GM12878 (cell line): Measurements from ENCODE around the gene GABRP. TPM values are rescaled to one million over a fixed set of nuclear protein-coding genes. Genes with fewer than 3 reads are reported as not detected.

Experiments
- BRCA1 ChIP-seq: IDR thresholded peaks from 2 replicates; pipeline ENCODE4 v1.6.1; 2011; ENCODE audit warnings: low read depth, low read length, improper control_type of control experiment
- CBX3 ChIP-seq: fragments of 200-600 bp; sonication (generic); IDR thresholded peaks from 2 replicates; pipeline ENCODE4 v1.6.1; 2016; ENCODE audit warnings: low read depth, borderline replicate concordance
- CEBPZ ChIP-seq: fragments of 150-350 bp; IDR thresholded peaks from 2 replicates; pipeline ENCODE4 v1.6.1; 2016; ENCODE audit warnings: low read depth, low read length
- CHD4 ChIP-seq: fragments of 200-600 bp; sonication (generic); IDR thresholded peaks from 2 replicates; pipeline ENCODE4 v1.6.1; 2016; ENCODE audit warnings: mild to moderate bottlenecking
- CREB1 ChIP-seq: IDR thresholded peaks from 2 replicates; pipeline ENCODE4 v1.6.1; 2012; ENCODE audit warnings: low read depth, mild to moderate bottlenecking, inconsistent platforms
- FOXK2 ChIP-seq: fragments of 450-650 bp; IDR thresholded peaks from 2 replicates; pipeline ENCODE4 v1.6.1; 2017; ENCODE audit warnings: mild to moderate bottlenecking, moderate library complexity
- NFIC ChIP-seq: IDR thresholded peaks from 2 replicates; pipeline ENCODE4 v1.6.1; 2012; ENCODE audit warnings: low read depth, mild to moderate bottlenecking, inconsistent platforms, low read length, moderate library complexity
- SPI1 ChIP-seq: IDR thresholded peaks from 2 replicates; pipeline ENCODE4 v1.6.1; 2011; ENCODE audit warnings: low read depth, mild to moderate bottlenecking, low read length, moderate library complexity, borderline replicate concordance; ENCODE audit not compliant: insufficient read depth
- ZNF207 ChIP-seq: fragments of 450-650 bp; IDR thresholded peaks from 2 replicates; pipeline ENCODE4 v1.6.1; 2014; ENCODE audit warnings: antibody characterized with exemption, mild to moderate bottlenecking, borderline replicate concordance
- polyA plus RNA-seq, 11 experiments: library from polyadenylated mRNA; depleted of rRNA in 4 of 11; unstranded in 6 of 11; stranded (reverse) in 5 of 11; fragments of >200 nt; fragmentation: Nextera tagmentation in 4 of 11; fragmentation: Illumina TruSeq in 1 of 11; extraction: Ambion mirVana in 4 of 11; extraction: Trizol in 1 of 11; gene quantifications; 1 replicate in 1 of 11; 2 replicates in 10 of 11; pipeline versions ENCODE4 v1.2.1 to v1.2.3, GENCODE V29; 2011 to 2016; ENCODE audit warnings: inconsistent platforms in 2 of 11, missing spikeins in 2 of 11, low read depth in 1 of 11
- total RNA-seq, 4 experiments: library from RNA; depleted of rRNA in 3 of 4; stranded (reverse); fragments of >200 nt in 3 of 4; fragmentation: Illumina TruSeq in 1 of 4; extraction: Trizol in 1 of 4; gene quantifications; 2 replicates each; pipeline versions ENCODE4 v1.2.1 to v1.2.3, GENCODE V29; 2013 to 2021
- TF ChIP-seq, protein P1 (sequence below): fragments of 450-650 bp; conservative IDR thresholded peaks from 2 replicates; pipeline ENCODE4 v1.6.1; 2017; ENCODE audit warnings: mild to moderate bottlenecking, moderate library complexity
- TF ChIP-seq, protein P2 (sequence below): IDR thresholded peaks from 2 replicates; pipeline ENCODE4 v1.6.1; 2012; ENCODE audit warnings: mild to moderate bottlenecking, low read depth, low read length

GABRP gene
- total and polyA plus RNA-seq, 10 of the 15 experiments (the other 5 are each of a cell fraction or from before 2014, with no cell fraction given): 0.04 TPM; not detected in 9

DNA sequence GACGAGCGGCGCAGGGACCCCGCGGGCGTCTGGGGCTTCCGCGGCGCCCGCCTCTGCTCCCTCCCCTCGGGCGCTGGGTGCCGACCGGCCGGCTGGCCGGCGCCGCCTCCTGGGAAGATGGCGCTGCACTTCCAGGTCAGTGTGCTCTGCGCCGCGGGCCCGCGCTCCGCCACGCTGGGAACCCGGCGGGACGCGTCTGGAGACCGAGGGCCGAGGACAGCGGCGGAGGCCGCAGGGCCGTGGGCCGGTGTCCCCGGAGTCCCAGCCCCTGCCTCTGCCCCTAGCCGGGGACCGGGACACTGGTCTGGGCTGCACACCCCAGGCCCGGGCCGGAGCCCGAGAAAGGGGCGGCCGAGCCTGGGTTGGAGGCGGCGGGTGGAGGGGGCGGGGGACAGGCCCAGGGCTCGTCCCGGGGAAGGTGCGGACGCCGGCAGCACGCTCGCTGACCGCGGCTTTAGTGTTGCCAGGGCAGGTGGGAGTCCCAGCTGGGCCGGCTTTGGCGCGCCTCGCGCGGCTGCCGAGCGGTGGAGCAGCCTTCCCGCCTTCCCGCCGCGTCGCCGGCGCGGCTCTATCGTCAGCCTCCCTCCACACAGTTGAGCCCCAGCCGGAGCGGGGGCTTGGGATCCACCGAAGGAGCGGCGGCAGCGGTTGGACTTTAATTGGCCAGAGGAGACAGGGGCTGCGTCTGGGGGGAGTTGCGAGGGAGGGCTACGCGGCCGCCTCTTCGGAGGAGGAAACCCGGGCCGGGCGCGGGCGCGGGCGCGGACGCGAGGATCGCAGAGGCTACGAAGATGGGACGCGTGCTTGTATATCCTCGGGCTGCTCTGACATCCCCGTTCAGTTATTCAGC is 78.6 kb downstream of the GABRP start, which contains the start of gene RANBP17 (continued):
- no peak for TF ChIP-seq CBX3
- no peak for TF ChIP-seq CHD4
- TF ChIP-seq, protein P1, sequence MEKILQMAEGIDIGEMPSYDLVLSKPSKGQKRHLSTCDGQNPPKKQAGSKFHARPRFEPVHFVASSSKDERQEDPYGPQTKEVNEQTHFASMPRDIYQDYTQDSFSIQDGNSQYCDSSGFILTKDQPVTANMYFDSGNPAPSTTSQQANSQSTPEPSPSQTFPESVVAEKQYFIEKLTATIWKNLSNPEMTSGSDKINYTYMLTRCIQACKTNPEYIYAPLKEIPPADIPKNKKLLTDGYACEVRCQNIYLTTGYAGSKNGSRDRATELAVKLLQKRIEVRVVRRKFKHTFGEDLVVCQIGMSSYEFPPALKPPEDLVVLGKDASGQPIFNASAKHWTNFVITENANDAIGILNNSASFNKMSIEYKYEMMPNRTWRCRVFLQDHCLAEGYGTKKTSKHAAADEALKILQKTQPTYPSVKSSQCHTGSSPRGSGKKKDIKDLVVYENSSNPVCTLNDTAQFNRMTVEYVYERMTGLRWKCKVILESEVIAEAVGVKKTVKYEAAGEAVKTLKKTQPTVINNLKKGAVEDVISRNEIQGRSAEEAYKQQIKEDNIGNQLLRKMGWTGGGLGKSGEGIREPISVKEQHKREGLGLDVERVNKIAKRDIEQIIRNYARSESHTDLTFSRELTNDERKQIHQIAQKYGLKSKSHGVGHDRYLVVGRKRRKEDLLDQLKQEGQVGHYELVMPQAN: no peak
- no peak for TF ChIP-seq CREB1
- TF ChIP-seq, protein P2, sequence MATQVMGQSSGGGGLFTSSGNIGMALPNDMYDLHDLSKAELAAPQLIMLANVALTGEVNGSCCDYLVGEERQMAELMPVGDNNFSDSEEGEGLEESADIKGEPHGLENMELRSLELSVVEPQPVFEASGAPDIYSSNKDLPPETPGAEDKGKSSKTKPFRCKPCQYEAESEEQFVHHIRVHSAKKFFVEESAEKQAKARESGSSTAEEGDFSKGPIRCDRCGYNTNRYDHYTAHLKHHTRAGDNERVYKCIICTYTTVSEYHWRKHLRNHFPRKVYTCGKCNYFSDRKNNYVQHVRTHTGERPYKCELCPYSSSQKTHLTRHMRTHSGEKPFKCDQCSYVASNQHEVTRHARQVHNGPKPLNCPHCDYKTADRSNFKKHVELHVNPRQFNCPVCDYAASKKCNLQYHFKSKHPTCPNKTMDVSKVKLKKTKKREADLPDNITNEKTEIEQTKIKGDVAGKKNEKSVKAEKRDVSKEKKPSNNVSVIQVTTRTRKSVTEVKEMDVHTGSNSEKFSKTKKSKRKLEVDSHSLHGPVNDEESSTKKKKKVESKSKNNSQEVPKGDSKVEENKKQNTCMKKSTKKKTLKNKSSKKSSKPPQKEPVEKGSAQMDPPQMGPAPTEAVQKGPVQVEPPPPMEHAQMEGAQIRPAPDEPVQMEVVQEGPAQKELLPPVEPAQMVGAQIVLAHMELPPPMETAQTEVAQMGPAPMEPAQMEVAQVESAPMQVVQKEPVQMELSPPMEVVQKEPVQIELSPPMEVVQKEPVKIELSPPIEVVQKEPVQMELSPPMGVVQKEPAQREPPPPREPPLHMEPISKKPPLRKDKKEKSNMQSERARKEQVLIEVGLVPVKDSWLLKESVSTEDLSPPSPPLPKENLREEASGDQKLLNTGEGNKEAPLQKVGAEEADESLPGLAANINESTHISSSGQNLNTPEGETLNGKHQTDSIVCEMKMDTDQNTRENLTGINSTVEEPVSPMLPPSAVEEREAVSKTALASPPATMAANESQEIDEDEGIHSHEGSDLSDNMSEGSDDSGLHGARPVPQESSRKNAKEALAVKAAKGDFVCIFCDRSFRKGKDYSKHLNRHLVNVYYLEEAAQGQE: no peak
- TF ChIP-seq SPI1: no peak
- no peak for TF ChIP-seq BRCA1
- TF ChIP-seq NFIC: no peak
- TF ChIP-seq CEBPZ: no peak
- TF ChIP-seq FOXK2: no peak
- no peak for TF ChIP-seq ZNF207
